Kidney capillary endothelial cell (primary cell): ENCODE measurements around the gene GCK.

Source experiments
- DNase-seq: peaks from one replicate; pipeline ENCODE4 v3.0.0-alpha.2; 2018; ENCODE audit warnings: low spot score

GCK gene

DNA sequence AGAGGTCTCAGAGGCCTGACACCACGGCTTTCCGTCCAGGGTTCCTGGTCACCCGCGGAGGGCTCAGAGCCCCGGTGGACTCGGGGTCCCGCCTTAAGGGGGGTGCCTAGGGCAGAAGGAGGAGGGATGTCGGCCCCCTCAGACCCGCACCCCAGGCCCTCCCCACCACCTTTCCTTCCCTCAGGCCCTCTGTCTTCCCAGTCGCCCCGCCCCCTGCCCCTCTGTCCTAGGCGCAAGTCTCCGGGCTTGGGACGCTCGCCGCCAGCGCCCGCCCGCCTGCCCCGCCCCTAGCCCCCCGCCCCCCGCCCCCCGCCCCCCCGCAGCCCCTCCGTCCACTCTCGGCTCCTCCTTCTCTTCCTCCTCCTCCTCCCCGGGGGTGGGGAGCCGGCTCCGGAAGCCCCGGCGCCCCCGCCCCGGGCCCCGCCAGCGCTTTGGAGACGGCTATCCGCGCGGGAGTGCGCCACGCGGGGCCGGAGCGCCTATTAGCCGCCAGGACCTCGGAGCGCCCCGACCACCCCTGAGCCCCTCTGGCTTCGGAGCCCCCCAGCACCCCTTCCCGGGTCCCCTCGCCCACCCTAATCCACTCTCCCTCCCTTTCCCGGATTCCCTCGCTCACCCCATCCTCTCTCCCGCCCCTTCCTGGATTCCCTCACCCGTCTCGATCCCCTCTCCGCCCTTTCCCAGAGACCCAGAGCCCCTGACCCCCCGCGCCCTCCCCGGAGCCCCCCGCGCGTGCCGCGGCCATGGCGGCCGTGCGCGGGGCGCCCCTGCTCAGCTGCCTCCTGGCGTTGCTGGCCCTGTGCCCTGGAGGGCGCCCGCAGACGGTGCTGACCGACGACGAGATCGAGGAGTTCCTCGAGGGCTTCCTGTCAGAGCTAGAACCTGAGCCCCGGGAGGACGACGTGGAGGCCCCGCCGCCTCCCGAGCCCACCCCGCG, 85.0 kb downstream of the GCK start, which contains the start of gene AEBP1:
Gene AEBP1, plus strand, starts transcription at position 423 of the 937 bp plus-strand sequence. Its CDS starts 321 bp downstream, at position 744.
- DNase-seq: peak; percentile 37

- DNase-seq: no peak
Observed at GRCh38 chr7:44103566-44103922, 85.7 kb downstream of the GCK start.

DNA sequence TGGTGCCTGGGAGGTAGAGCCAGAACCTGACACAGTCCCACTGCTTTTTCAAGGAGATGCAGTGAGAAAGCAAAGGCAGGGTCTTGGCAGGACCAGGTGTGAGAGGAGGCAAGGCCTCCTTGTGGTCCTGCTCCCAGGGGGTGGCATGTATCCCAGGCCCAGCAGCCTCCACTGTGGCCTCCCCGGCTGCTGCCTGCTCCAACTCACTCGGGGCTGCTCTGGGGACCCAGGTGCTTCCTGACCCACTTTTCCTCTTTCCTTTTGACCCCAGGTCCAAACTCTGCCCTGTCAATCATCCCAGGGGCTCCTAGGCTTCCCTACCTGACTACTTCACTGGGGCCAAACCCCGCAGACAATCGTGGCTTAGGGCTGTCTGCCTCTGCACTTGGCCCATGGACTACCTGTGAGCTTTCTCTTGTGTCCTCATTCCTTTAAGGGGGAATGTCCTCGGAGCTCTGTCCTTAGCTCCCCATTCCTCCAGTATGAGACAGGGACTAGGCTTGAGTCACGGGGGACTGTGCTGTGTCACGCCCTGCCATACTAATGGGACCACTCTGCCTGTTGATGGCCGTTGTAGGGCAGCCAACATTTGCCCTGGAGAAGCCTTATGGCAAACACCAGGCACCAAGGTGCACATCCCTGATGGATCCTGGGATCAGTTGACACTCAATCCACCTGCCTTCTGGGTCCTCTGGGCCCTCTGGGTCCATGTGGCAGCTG, 86.2 kb downstream of the GCK start:
- DNase-seq: no peak

DNA sequence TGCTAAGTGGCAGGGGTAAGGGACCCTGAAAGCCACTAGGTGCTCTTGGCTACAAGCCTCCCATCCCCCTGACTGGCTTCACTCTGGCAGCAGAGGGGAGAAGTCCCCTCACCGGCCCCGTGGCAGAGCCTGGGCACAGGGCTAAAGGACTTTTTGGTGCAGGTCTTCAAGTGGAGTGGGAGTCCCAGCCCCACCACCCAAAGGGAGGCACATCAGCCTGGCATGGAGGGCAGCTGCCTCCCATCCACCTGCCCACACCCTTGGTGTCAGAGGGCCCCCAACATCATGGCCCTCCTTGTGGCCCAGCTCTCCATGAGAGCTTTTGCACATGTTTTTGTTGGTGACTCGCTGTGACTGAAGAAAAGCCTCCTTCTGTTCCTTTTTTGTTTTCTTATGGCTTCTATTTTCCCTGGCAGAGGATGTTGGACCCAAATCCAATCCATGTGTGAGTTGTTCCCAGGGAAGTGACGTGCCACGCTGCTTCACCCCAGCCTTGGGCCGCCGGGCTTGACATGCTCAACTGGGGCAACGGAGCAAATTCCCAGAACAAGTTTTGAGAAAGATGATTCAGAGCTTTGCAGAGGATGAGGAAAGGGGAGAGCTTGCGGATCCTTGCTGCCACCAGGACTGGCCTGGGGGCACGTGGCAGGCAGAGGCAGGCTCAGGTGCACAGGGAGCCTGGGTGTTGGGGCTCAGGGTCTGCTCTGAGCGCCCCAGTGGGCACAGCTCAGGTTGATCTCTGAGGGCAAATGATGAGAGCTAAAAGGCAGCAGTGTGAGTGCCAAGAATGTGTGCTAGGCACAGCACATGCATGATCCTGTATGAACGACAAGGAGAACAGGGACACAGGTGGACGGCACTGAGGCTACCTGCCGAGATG, 87.0 kb downstream of the GCK start:
- no peak for DNase-seq

DNA sequence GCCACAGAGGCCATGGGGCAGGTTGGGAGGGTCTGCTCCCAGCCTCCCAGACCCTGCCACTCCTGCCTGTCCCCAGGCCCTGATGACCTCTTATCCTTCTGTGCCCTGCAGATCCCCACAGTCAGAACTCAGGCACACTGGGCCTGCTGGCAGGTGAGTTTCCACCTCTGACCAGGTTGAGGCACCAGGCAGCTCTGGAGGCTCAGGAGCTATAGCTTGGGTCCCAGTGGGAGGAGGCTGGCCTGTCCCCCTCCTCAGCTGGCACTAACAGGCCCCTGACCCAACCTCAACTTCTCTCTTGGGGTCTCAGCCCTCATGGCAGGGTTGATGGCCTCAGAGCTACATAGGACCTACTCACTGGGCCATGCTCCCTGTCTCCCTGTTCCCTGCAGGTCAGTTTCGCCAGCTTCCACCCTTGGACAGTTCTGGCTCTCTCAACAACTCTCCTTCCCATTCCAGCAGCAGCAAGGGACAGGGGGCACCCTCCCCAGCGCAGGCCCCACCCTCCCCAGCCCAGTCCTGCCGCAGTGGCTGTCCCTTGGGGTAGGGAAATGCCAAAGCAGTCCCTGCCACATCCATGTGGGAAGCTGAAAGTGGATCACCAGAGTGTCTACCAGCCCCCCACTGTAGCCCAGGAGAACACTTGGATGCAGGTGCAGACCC, 87.8 kb downstream of the GCK start:
- no peak for DNase-seq

DNA sequence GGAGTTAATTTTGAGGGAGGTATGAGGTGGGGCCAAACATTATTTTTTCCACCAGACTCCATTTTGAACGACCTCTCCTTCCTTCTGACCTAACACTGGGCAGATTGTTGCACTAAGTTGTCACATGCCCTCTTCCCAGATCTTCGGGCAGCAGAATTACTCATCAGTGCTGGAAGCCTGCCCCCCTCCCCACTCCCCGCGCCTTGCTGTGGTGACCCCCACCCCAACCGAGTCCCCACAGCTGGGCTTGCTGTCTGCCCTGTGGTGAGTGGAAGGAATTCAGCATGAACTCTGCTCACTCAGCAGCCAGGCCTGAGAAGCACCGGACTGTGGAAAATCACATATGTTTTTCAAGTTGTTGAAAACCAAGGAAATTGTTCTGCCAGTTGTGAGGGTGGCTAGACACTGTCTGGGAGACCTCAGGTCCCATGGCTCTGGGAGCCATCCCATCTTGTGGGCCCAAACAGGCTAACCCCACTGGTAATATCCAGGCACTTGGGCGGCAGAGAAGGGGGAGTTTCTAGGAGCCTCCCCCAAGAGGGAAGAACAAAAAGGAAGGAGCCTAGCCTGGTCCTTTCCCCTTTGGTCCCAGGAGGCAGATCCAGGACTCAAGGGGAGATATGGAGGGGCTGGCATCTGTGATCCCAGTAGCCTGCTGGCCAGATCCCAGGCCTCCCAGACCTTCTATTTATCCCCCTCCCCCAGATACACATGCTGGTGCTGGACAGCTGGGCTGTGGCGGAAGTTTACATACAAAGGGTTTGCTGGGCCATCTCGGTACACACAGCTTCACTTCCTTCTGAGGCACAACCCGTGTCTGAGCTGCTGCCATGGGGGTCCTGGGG, 88.6 kb downstream of the GCK start:
- DNase-seq: no peak

DNA sequence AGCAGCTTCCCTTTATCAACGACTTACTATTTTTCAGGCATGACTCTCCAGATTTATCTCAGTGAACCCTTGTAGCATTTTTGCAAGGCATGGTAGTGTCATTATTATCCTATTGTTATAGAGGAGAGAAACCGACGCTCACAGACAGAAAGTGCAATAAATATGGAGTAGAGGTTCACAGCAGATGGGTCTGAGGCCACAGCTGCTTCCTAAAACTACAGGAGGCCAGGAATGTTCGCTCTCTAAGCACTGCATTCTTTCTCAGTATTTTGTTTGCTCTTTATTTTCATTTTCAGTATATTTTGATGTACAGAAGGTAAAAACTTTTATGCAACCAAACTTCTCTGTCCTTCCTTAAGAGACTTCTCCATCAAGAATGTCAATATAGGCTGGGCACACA, 89.6 kb downstream of the GCK start:
- DNase-seq: no peak

DNA sequence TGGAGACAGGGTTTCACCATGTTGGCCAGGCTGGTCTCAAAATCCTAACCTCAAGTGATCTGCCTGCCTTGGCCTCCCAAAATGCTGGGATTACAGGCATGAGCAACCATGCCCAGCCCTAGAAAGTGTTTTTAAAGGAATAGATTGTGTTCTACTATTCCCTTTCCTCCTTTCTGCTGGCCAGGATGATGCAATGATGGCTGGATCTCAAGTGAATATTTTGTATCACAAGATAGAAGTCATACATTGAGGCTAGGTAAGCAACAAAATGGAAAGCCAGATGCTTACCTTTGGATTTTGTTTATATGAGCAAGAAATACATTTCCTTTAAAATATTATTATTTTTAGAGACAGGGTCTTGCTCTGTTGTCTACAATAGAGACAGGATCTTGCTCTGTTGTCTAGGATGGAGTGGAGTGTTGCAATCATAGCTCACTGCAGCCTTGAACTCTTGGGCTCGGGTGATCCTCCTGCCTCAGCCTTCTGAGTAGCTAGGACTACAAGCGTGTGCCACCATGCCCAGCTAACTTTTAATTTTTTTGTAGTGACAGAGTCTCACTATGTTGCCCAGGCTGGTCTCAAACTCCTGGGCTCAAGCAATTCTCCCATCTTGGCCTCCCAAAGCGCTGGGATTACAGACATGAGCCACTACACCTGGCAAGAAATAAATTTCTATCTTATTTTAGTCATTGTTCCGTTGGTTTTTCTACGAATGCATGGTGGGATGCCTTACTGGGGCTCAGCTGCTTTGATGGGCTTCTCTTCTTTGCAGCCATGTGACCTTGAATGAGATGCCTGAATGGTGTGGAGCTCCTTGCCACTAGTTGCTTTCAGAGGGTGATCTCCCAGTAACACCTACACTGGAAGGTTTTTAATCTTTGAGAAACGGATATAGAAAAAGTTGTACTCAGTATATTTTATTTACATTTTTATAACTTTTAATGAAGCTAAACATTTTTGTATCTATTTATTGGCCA, 90.9 kb downstream of the GCK start:
- no peak for DNase-seq

GRCh38 chr7:44097064-44097932, 91.9 kb downstream of the GCK start:
- DNase-seq: no peak

DNA sequence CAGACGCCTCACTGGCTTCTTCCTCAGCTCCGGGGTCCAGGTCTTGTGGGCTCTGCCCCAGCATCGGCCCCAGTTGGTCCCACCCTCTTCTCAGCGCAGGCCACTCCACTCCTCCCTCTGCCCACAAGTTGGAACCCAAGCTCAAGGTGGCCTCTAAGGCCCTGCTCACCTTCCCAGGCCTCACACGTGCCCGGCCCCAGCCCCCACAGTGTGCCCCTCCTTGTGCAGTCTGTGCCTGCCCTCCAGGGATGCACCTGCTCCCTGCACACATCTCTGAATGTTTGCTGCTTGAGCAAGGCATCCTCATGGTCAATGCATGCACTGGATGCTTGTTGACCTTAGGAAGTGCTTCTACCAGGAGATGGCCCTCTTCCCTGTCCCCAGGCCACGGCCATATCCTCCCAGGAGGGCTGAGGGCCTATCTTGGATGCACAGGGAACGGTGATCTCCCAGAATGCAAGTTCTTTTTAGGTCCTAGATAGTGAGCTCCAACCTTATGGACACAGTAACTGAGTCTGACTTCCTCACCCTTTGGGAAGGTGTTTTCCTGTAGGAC, 92.8 kb downstream of the GCK start:
- no peak for DNase-seq

DNA sequence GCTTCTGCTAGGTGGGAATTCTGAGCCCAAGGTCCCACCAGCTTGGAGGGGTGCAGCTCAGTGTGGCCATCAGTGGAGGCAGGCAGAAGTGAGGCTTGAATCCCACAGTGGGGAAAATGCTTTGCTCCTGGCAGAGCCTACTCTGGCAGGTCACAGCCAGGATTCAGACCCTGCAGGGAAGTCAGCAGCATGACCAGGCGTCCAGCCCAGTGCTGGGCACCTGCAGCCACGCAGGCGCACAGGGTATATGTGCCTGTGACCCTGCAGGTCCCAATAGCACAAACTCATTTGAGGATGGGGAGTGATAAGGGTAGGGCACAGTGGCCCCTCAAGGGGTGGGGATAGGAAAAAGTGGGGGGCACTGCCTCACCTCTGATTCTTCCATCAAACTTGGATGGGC, 93.5 kb downstream of the GCK start:
- DNase-seq: no peak

DNA sequence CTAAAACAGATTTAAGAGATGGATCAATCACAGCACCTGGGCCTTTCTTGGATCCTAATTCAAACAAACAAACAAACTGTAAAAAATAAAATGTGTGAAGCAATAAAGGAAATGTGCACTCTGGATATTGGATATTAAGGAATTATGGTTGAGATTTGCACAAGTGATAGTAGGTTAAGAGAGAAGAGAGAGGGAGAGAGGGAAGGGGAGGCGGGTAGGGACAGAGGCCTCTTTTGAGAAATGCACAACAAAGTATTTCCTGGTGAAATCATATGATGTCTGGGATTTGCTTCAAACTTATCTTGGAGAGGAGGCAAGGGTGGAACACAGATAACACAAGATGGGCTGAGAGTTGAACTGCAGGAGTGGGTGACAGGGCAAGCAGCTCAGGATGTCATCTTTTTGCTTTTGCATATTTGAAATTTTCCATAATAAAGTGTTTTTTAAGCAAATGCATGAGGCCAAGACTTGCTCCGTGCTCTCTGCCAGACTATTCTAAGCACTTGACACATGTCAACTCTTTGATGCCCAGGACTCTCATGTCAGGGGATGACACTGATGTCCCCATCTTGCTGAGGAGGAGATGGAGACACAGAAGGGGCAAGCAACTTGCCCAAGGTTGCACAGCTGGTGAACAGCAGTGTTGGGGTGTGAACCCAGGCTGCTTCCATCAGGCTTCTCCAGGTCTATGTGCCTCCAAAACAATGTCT, 94.2 kb downstream of the GCK start:
- DNase-seq: no peak

- no peak for DNase-seq
Observed at GRCh38 chr7:44094365-44094764, 94.9 kb downstream of the GCK start.
